Measurements from ENCODE around the gene AUTS2.

The AUTS2 gene

DNA sequence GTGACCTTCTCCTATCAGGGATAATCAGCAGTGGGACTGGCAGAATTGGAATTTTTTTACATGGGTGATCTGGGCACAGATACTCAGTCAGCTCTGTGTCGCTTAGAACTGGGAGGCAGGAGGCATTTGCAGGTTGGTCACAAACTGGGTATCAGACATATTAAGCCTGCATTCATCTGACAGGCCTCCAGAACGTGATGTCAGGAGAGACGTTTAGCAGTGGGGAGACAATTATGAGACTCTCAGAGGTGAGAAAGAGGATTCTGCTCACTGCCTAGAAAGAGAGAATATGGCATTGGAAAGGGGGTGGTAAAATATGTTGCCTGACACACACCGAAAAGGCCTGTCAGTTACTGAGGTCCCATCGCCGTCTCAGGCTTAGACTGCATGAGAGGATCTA is 816.1 kb downstream of the AUTS2 start:
- no peak overlapping the region for H3K4me3 ChIP-seq (ENCODE audit: low read depth, low read length)
- DNase-seq (ENCODE audit: low read depth), result no peak
- no peak for TF ChIP-seq CTCF (IDR thresholded peaks at IDR 0.05; ENCODE audit: control insufficient read depth, extremely low read depth, insufficient read depth)

DNA sequence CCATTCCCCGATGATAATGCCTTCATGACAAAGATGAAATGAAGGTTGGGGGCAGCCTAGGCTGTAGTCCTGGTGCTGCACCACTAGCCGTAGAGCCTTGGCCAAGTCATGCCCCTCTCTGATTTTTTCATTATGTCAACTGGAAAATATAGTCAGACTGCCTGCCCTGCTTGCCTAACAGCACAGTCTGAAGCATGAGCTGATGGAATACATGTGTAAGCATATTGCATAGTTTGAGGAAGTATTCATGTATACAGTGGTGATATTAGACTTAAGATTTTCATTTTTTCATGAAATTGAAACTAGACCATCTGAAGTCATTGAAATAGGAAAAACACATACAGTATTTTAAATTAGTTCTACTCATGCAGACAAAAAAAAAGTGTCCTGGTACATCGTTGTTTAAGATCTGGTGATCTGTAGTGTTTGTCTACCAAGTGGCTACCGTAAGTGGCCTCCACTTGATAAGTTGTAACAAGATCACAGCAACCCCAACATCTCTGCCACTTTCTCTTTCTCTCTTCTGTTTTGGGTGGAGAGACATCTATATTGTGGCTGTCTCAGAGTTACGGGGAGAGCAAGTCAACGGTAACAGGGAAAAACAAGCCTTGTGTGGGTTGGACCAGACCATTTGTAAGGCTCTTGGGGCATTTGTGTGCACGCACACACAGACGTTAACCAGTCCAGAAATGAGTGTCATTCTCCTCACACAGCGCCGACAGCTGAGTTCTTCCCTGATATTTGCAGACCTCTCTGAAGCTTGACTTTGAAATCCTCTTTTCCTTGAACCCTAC is 817.1 kb downstream of the AUTS2 start:
- no peak for TF ChIP-seq CTCF (IDR thresholded peaks at IDR 0.05; ENCODE audit: control insufficient read depth, extremely low read depth, insufficient read depth)
- DNase-seq (ENCODE audit: low read depth), result no peak
- no peak overlapping the region for H3K4me3 ChIP-seq (ENCODE audit: low read depth, low read length)

DNA sequence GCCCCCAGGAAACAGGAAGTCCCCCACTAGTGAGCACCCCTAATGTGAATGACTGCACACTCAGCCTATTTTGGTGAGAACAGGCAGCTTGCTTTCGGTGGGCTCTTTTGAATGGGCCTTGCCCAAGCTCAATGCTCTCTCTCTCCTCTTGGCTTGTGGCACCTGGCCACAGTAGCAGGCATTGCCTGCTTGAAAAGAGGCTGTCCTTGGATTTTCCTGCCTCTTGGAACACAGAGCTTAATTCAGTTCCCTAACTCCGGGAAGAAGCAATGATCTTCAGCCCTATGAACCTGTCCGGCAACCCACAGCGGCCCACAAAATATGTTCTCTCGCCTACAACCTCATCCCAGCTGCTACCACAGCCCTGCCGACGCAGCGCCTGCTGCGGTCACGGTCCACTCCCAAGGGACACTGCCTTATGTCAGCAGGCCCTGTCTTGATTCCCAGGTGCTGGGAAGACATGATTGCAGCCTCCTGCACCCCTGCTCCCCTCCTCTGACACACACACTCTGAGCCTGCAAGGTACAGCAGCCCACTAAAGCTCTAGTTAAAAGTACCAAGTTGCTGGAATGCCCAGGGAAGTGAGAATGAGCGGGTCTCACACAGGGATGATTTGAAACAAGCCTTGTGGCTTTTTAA is 818.2 kb downstream of the AUTS2 start:
- TF ChIP-seq CTCF (IDR thresholded peaks at IDR 0.05; ENCODE audit: control insufficient read depth, extremely low read depth, insufficient read depth), result no peak
- DNase-seq (ENCODE audit: low read depth), result no peak
- no peak overlapping the region for H3K4me3 ChIP-seq (ENCODE audit: low read depth, low read length)

DNA sequence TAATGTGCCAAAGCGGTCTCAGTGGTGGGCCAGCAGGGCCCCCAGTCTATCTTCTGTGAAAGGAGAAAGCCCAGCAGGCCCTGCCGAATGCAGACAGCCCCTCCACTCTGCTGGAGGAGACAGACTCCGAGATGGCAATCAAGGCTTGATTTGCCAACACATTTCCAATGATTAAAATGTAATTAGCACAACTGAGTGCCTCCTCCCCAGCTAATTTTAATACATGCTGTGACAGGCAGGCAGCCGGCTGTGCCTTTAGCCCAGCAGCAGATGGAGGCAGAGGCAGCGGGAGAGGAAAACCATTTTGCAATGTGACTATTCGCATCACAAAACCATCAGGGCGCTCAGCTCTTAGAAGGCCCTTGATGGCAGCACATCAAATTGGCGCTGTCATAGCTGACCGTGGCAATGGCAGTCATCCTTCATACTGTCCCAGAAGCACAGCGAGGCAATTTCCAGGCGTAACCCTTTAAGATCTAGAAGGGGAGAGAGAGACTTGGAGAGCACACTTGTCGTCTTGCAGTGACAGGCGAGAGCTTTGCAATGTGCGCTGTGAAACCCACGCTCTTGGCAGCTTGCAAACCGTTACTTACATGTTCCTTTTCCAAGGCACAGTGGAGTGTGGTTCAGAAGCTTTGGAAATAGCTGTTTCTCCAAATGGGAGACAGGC is 818.8 kb downstream of the AUTS2 start:
- TF ChIP-seq CTCF (IDR thresholded peaks at IDR 0.05; ENCODE audit: control insufficient read depth, extremely low read depth, insufficient read depth), result no peak
- H3K4me3 ChIP-seq (ENCODE audit: low read depth, low read length), result no peak overlapping the region
- no peak for DNase-seq (ENCODE audit: low read depth)

DNA sequence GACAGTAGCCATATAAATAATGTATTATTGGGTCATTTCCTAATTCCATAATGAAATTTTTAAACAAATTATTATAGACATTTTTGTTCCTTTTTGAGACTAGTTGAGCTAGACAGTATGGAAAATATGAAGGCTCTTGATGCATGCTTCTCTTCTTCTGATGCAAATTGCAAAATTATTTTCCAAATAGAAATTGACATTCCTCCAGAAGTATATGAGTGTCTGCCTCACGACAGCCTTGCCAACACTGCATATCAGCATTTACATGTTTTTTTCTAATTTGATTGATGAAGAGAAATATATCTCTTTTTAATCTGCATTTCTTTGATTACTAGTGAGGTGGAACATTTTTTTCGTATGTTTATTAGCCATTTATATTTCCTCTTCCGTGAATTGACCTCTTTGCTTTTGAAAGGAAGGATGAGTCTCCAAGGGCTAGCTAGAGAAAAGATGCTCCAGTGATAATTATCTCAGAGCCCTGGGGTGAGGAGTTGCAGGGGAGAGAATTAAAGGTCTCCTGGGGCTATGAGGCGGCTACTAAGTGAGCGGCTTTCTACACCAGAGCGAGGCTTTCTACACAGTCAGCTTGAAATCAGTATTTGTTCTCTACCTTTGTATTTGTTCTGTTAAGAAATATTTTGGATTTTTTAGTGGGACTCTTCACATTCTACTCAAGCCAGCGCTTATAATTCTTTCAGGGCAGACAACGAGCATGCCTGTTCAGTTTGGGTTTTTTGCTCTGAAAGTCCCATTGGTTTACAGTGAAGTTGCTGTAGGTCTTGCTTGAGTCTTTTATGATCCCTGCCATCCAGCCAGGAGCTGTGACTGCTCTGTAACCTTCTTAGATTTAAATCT is 821.5 kb downstream of the AUTS2 start:
- no peak for DNase-seq (ENCODE audit: low read depth)
- no peak for TF ChIP-seq CTCF (IDR thresholded peaks at IDR 0.05; ENCODE audit: control insufficient read depth, extremely low read depth, insufficient read depth)
- no peak overlapping the region for H3K4me3 ChIP-seq (ENCODE audit: low read depth, low read length)

GRCh38 chr7:70420381-70420662 is 822.0 kb downstream of the AUTS2 start:
- no peak overlapping the region for H3K4me3 ChIP-seq (ENCODE audit: low read depth, low read length)
- no peak for DNase-seq (ENCODE audit: low read depth)
- no peak for TF ChIP-seq CTCF (IDR thresholded peaks at IDR 0.05; ENCODE audit: control insufficient read depth, extremely low read depth, insufficient read depth)

Data from LNCaP clone FGC (cell line).